B cell (primary cell): ENCODE measurements around the gene ICAM3. TPM values are rescaled to one million over a fixed set of nuclear protein-coding genes. Genes with fewer than 3 reads are reported as not detected.

Source experiments
- ATAC-seq: fragments of 200-7000 bp; cut with Tn5 transposase; one replicate; pipeline ENCODE4 v1.10.0; 2021; ENCODE audit warnings: low read depth, mild to moderate bottlenecking, moderate number of reproducible peaks, moderate library complexity
- CTCF ChIA-PET: fragments of 350-600 bp; sonication (Branson Sonifier 250); formaldehyde crosslinking; loops from one replicate; lab custom pipeline; 2021; ENCODE audit warnings: antibody characterized with exemption, inconsistent platforms; lab: Charles Lee
- POLR2A ChIA-PET: fragments of 350-600 bp; sonication (Branson Sonifier 250); formaldehyde crosslinking; loops from one replicate; lab custom pipeline; 2021; ENCODE audit warnings: antibody characterized with exemption; lab: Charles Lee
- DNase-seq: peaks from one replicate; pipeline ENCODE4 v3.0.0; 2013
- H2AFZ ChIP-seq: 2 replicates; pipeline ENCODE4 v1.6.1; 2012; ENCODE audit warnings: mild to moderate bottlenecking, low read depth, low read length; ENCODE audit not compliant: insufficient read depth, poor library complexity, severe bottlenecking
- H3K27ac ChIP-seq, 2 donors: 1 replicate in 1 of 2; 2 replicates in 1 of 2; pipeline ENCODE4 v1.5.1; 2012 to 2013; ENCODE audit warnings: low read length in 2 of 2, mild to moderate bottlenecking in 2 of 2, moderate library complexity in 1 of 2
- H3K27me3 ChIP-seq, 4 experiments: fragments of 200-600 bp in 1 of 4; sonication (generic) in 1 of 4; replicated peaks in 1 of 4; 1 replicate in 2 of 4; 2 replicates in 2 of 4; pipeline versions ENCODE4 v1.6.1 to v1.7.0; 2013 to 2016; ENCODE audit warnings: low read length in 3 of 4, mild to moderate bottlenecking in 2 of 4, mixed read lengths in 1 of 4, moderate library complexity in 1 of 4; ENCODE audit not compliant: insufficient read depth in 4 of 4, control insufficient read depth in 3 of 4; ENCODE audit errors: control extremely low read depth in 1 of 4
- H3K36me3 ChIP-seq, 2 experiments: replicated peaks in 1 of 2; 1 replicate in 1 of 2; 2 replicates in 1 of 2; pipeline versions ENCODE4 v1.6.1 to v1.7.1; 2013; ENCODE audit warnings: low read length in 1 of 2; ENCODE audit not compliant: insufficient read depth in 2 of 2, control insufficient read depth in 1 of 2; ENCODE audit errors: control extremely low read depth in 1 of 2, extremely low read depth in 1 of 2
- H3K4me1 ChIP-seq, 2 donors: fragments of 200-600 bp in 1 of 2; sonication (generic) in 1 of 2; 1 replicate in 1 of 2; 2 replicates in 1 of 2; pipeline versions ENCODE4 v1.5.1 to v1.6.1; 2013 to 2017; ENCODE audit warnings: low read length in 2 of 2; ENCODE audit not compliant: control insufficient read depth in 2 of 2, insufficient read depth in 2 of 2
- H3K4me2 ChIP-seq: replicated peaks from 2 replicates; pipeline ENCODE3; 2012; ENCODE audit warnings: mild to moderate bottlenecking, low read depth, low read length; ENCODE audit not compliant: poor library complexity, severe bottlenecking
- H3K4me3 ChIP-seq, 5 experiments: fragments of 200-600 bp in 1 of 5; sonication (generic) in 1 of 5; 1 replicate in 3 of 5; 2 replicates in 2 of 5; pipeline versions ENCODE4 v1.5.1 to v1.7.0; 2011 to 2016; ENCODE audit warnings: low read length in 4 of 5, mild to moderate bottlenecking in 4 of 5, low read depth in 2 of 5, control low read depth in 1 of 5, moderate library complexity in 1 of 5; ENCODE audit not compliant: insufficient read depth in 1 of 5; ENCODE audit errors: control extremely low read depth in 1 of 5, extremely low read depth in 1 of 5
- H3K79me2 ChIP-seq: fragments of 200-600 bp; sonication (generic); one replicate; pipeline ENCODE4 v1.6.0; 2016; ENCODE audit warnings: low read length; ENCODE audit not compliant: control insufficient read depth, insufficient read depth
- H3K9ac ChIP-seq: fragments of 200-600 bp; sonication (generic); 2 replicates; pipeline ENCODE4 v1.6.1; 2017; ENCODE audit warnings: mild to moderate bottlenecking, low read length, moderate library complexity
- H3K9me3 ChIP-seq, 3 donors: one replicate each; pipeline versions ENCODE4 v1.6.1 to v1.7.1; 2013; ENCODE audit warnings: low read length in 2 of 3; ENCODE audit not compliant: control insufficient read depth in 2 of 3, insufficient read depth in 1 of 3; ENCODE audit errors: control extremely low read depth in 1 of 3
- H4K20me1 ChIP-seq: 2 replicates; pipeline ENCODE4 v1.6.0; 2012; ENCODE audit warnings: mild to moderate bottlenecking, low read length; ENCODE audit not compliant: insufficient read depth, control insufficient read depth, poor library complexity, severe bottlenecking
- H3K27ac Mint-ChIP-seq: one replicate; pipeline ENCODE4 v1.8.0; 2021; ENCODE audit warnings: mixed read lengths
- H3K27me3 Mint-ChIP-seq: one replicate; pipeline ENCODE4 v1.8.0; 2021; ENCODE audit warnings: mixed read lengths
- H3K4me1 Mint-ChIP-seq: one replicate; pipeline ENCODE4 v1.8.0; 2021; ENCODE audit warnings: mixed read lengths
- H3K4me3 Mint-ChIP-seq: one replicate; pipeline ENCODE4 v1.8.0; 2021; ENCODE audit warnings: mixed read lengths
- H3K9me3 Mint-ChIP-seq: one replicate; pipeline ENCODE4 v1.8.0; 2022; ENCODE audit warnings: mixed read lengths; ENCODE audit not compliant: insufficient read depth
- EZH2 ChIP-seq: IDR thresholded peaks from 2 replicates; pipeline ENCODE4 v1.6.1; 2012; ENCODE audit warnings: borderline replicate concordance, low read depth, mild to moderate bottlenecking, moderate library complexity, low read length; ENCODE audit not compliant: insufficient read depth, poor library complexity, severe bottlenecking
- WGBS: methylation state at CpG from one replicate; pipeline ENCODE4 v1.1.5; 2013; ENCODE audit warnings: missing lambda C conversion rate; ENCODE audit not compliant: insufficient coverage; 5-methylcytosine and 5-hydroxymethylcytosine counted together
- intact Hi-C: fragments of 100-400 bp; cut with micrococcal nuclease; formaldehyde crosslinking; loops from one replicate; pipeline ENCODE4 v1.10.0; 2022
- polyA plus RNA-seq: library from polyadenylated mRNA; depleted of rRNA; stranded (reverse); fragments of >200 nt; gene quantifications from 2 replicates; pipeline ENCODE4 v1.2.3, GENCODE V29; 2012
- total RNA-seq, 2 donors: library from RNA; stranded (reverse); fragments of 120-200 nt in 1 of 2; gene quantifications; 1 replicate in 1 of 2; 2 replicates in 1 of 2; pipeline versions ENCODE4 v1.2.3 to v1.2.4, GENCODE V29; 2013 to 2022
- TF ChIP-seq, protein P1 (sequence below): fragments of 200-600 bp; IDR thresholded peaks from one replicate; pipeline ENCODE4 v1.8.0; 2022; ENCODE audit warnings: antibody characterized with exemption, mild to moderate bottlenecking

The ICAM3 gene
- total and polyA plus RNA-seq, 2 donors (not counting 1 experiment from before 2014, with no cell fraction given), result 119 to 223 TPM

DNA sequence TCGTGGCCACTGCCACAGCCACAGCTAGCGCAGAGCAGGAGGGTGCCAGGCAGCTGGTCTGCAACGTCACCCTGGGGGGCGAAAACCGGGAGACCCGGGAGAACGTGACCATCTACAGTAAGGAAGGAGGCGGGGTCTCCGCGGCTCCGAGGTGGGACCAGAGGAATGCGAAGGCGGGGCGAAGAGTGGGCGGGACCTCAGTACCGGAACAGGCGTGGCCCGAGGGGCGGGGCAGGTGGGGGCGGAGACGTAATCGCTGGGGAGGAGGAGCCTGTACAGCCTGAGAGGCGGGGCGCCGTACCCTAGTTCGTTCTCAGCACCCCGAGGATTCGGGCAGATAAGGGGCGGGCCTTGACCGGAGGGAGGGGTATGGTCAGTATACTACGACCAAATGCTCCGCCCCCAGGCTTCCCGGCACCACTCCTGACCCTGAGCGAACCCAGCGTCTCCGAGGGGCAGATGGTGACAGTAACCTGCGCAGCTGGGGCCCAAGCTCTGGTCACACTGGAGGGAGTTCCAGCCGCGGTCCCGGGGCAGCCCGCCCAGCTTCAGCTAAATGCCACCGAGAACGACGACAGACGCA lies 47.1 kb downstream of the ICAM3 start:
- WGBS, result 3% methylated on average over 44 of the region's 45 CpGs
- ChIA-PET CTCF (interaction anchor here (1.1 to 8.5 kb wide), 8 partner anchors 12 to 133 kb away, joined by 3 to 116 read pairs (median 5); partner anchors contain the start of genes ICAM1 and TYK2), POLR2A (interaction anchor here (0.5 to 1.1 kb wide), 2 partner anchors 24 to 1289 kb away, joined by 3 read pairs; no protein-coding TSS in a partner anchor)
- Histone ChIP-seq H3K4me2 (peak overlapping the region; percentile 96), H3K36me3 (no peaks in the 10 kb centered on the region), H3K9me3 (peaks cover 0 to 70% (median 0%) of the 10 kb centered on the region in 3 donors), H3K27me3 (peaks cover 0 to 90% (median 61%) of the 10 kb centered on the region in 4 experiments), H3K4me3 (peak overlapping the region in 4 of 5 experiments; percentile 13 to 63 (median 40)), H3K27ac (no peak overlapping the region), H2AFZ (peak overlapping the region; percentile 66), H3K4me1 (peaks cover 86 to 89% of the 10 kb centered on the region in 2 donors), H3K9ac (peak overlapping the region; percentile 64), H3K79me2 (no peaks in the 10 kb centered on the region), H4K20me1 (peaks cover 29% of the 10 kb centered on the region)
- H3K27ac Mint-ChIP-seq, result peak overlapping the region; percentile 26
- intact Hi-C loops, result no loop called here
- peaks cover 45% of the 10 kb centered on the region for H3K27me3 Mint-ChIP-seq
- H3K4me1 Mint-ChIP-seq, result peaks cover 70% of the 10 kb centered on the region
- peak; percentile 24 for TF ChIP-seq EZH2
- TF ChIP-seq, protein P1, sequence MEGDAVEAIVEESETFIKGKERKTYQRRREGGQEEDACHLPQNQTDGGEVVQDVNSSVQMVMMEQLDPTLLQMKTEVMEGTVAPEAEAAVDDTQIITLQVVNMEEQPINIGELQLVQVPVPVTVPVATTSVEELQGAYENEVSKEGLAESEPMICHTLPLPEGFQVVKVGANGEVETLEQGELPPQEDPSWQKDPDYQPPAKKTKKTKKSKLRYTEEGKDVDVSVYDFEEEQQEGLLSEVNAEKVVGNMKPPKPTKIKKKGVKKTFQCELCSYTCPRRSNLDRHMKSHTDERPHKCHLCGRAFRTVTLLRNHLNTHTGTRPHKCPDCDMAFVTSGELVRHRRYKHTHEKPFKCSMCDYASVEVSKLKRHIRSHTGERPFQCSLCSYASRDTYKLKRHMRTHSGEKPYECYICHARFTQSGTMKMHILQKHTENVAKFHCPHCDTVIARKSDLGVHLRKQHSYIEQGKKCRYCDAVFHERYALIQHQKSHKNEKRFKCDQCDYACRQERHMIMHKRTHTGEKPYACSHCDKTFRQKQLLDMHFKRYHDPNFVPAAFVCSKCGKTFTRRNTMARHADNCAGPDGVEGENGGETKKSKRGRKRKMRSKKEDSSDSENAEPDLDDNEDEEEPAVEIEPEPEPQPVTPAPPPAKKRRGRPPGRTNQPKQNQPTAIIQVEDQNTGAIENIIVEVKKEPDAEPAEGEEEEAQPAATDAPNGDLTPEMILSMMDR, result no peak
- H3K9me3 Mint-ChIP-seq, result no peaks in the 10 kb centered on the region
- H3K4me3 Mint-ChIP-seq, result peak overlapping the region; percentile 87
- DNase-seq, result no peak
- ATAC-seq, result peak; percentile 28
